ENCODE data around the gene AKAP5.

GRCh38 chr14:64465831-64466554 is 694 bp downstream of the AKAP5 start:
- TF ChIP-seq, protein P1, sequence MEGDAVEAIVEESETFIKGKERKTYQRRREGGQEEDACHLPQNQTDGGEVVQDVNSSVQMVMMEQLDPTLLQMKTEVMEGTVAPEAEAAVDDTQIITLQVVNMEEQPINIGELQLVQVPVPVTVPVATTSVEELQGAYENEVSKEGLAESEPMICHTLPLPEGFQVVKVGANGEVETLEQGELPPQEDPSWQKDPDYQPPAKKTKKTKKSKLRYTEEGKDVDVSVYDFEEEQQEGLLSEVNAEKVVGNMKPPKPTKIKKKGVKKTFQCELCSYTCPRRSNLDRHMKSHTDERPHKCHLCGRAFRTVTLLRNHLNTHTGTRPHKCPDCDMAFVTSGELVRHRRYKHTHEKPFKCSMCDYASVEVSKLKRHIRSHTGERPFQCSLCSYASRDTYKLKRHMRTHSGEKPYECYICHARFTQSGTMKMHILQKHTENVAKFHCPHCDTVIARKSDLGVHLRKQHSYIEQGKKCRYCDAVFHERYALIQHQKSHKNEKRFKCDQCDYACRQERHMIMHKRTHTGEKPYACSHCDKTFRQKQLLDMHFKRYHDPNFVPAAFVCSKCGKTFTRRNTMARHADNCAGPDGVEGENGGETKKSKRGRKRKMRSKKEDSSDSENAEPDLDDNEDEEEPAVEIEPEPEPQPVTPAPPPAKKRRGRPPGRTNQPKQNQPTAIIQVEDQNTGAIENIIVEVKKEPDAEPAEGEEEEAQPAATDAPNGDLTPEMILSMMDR (CRISPR knock-in tag; IDR thresholded peaks at IDR 0.05): no peak
- TF ChIP-seq PPARG (CRISPR knock-in tag; conservative IDR thresholded peaks at IDR 0.05): no peak

Data from HepG2 (cell line).